GM21447 (cell line): ENCODE measurements around the gene GNGT1.

Experiments used
- ATAC-seq: cut with Tn5 transposase; IDR thresholded peaks from one replicate; pipeline ENCODE4 v1.9.1; 2021; ENCODE audit not compliant: unreplicated experiment

The GNGT1 gene

GRCh38 chr7:93938293-93938692 lies 31.9 kb downstream of the GNGT1 start:
- no peak for ATAC-seq

- ATAC-seq = no peak
Observed at GRCh38 chr7:93941945-93942344, 35.6 kb downstream of the GNGT1 start.

- ATAC-seq = no peak
Observed at GRCh38 chr7:93943816-93944540, 37.6 kb downstream of the GNGT1 start.

- no peak for ATAC-seq
Observed at GRCh38 chr7:93944673-93945072, 38.3 kb downstream of the GNGT1 start.

GRCh38 chr7:93945083-93945482 lies 38.7 kb downstream of the GNGT1 start:
- no peak for ATAC-seq

GRCh38 chr7:93945756-93946535 lies 39.6 kb downstream of the GNGT1 start:
- no peak for ATAC-seq

- no peak for ATAC-seq
Observed at GRCh38 chr7:93948106-93948505, 41.7 kb downstream of the GNGT1 start.

GRCh38 chr7:93948873-93949272 lies 42.5 kb downstream of the GNGT1 start:
- no peak for ATAC-seq

GRCh38 chr7:93949423-93949822 lies 43.1 kb downstream of the GNGT1 start:
- no peak for ATAC-seq

- peak; percentile 87 for ATAC-seq
Observed at GRCh38 chr7:93955304-93955703, 48.9 kb downstream of the GNGT1 start.

GRCh38 chr7:93957767-93958166 lies 51.4 kb downstream of the GNGT1 start:
- ATAC-seq = peak; percentile 59

GRCh38 chr7:93958216-93958615 lies 51.8 kb downstream of the GNGT1 start:
- ATAC-seq = no peak

GRCh38 chr7:93958651-93959050 lies 52.3 kb downstream of the GNGT1 start:
- no peak for ATAC-seq
